K562 (cell line): Measurements from ENCODE around the gene ICAM3. TPM values are rescaled to one million over a fixed set of nuclear protein-coding genes. Genes with fewer than 3 reads are reported as not detected.

Experiments
- BRF1 ChIP-seq: IDR thresholded peaks from 3 replicates; pipeline ENCODE4 v1.6.1; 2011; ENCODE audit warnings: borderline replicate concordance, mild to moderate bottlenecking; ENCODE audit not compliant: insufficient read length; ENCODE audit errors: extremely low read depth
- CCAR2 ChIP-seq: fragments of 200-400 bp; formaldehyde crosslinking; IDR thresholded peaks from 2 replicates; pipeline ENCODE4 v1.6.1; 2017; ENCODE audit warnings: mild to moderate bottlenecking, low read depth, low read length
- CHD7 ChIP-seq: fragments of 200-600 bp; sonication (generic); IDR thresholded peaks from one replicate; pipeline ENCODE4 v1.6.1; 2012; ENCODE audit warnings: mild to moderate bottlenecking, low read depth, low read length, inconsistent platforms
- NFYB ChIP-seq: IDR thresholded peaks from 2 replicates; pipeline ENCODE4 v1.6.1; 2011; ENCODE audit warnings: mild to moderate bottlenecking, moderate library complexity; ENCODE audit not compliant: insufficient read length; ENCODE audit errors: extremely low read depth
- RB1 ChIP-seq: fragments of 450-650 bp; IDR thresholded peaks from 2 replicates; pipeline ENCODE4 v1.6.1; 2017; ENCODE audit warnings: low read depth, mild to moderate bottlenecking
- SREBF1 ChIP-seq: fragments of 150-350 bp; IDR thresholded peaks from 2 replicates; pipeline ENCODE4 v1.6.1; 2014; ENCODE audit warnings: antibody characterized with exemption, low read depth, low read length, borderline replicate concordance
- SRSF1 ChIP-seq: fragments of 200-400 bp; formaldehyde crosslinking; IDR thresholded peaks from 2 replicates; pipeline ENCODE4 v1.6.1; 2017; ENCODE audit warnings: mild to moderate bottlenecking, low read depth, low read length, moderate library complexity
- TAF7 ChIP-seq: fragments of 450-650 bp; IDR thresholded peaks from 2 replicates; pipeline ENCODE4 v1.6.1; 2016; ENCODE audit warnings: missing genetic modification characterization, missing compliant biosample characterization
- ZNF12 ChIP-seq: sonication (generic); formaldehyde crosslinking; IDR thresholded peaks from 2 replicates; pipeline ENCODE4 v1.4.0; 2020; ENCODE audit warnings: mild to moderate bottlenecking, missing genetic modification reagents
- ZNF121 ChIP-seq: sonication (generic); formaldehyde crosslinking; conservative IDR thresholded peaks from 2 replicates; pipeline ENCODE4 v1.8.0; 2022; ENCODE audit warnings: missing genetic modification reagents
- ZNF57 ChIP-seq: fragments of 450-650 bp; formaldehyde crosslinking; IDR thresholded peaks from 2 replicates; pipeline ENCODE4 v1.4.0; 2020; ENCODE audit warnings: mild to moderate bottlenecking, moderate library complexity
- polyA plus RNA-seq, 8 experiments: library from polyadenylated mRNA; depleted of rRNA in 4 of 8; stranded (reverse) in 5 of 8; unstranded in 3 of 8; fragments of >200 nt; fragmentation: Nextera tagmentation in 2 of 8; fragmentation: Illumina TruSeq in 1 of 8; extraction: Ambion mirVana in 2 of 8; extraction: Trizol in 1 of 8; gene quantifications; 2 replicates each; pipeline versions ENCODE4 v1.2.1 to v1.2.3, GENCODE V29; 2011 to 2014; ENCODE audit warnings: inconsistent platforms in 1 of 8, missing spikeins in 1 of 8
- total RNA-seq, 7 experiments: library from RNA; depleted of rRNA in 6 of 7; stranded (reverse); fragments of >200 nt in 6 of 7; fragmentation: Illumina TruSeq in 2 of 7; extraction: Trizol in 2 of 7; gene quantifications; 2 replicates each; pipeline versions ENCODE4 v1.2.1 to v1.2.3, GENCODE V29; 2011 to 2021; ENCODE audit warnings: low replicate concordance in 1 of 7
- TF ChIP-seq, protein P1 (sequence below), 2 experiments: fragments of 250-450 bp in 1 of 2; fragments of 450-650 bp in 1 of 2; sonication (Bioruptor Pico) in 1 of 2; IDR thresholded peaks; 2 replicates each; pipeline versions ENCODE4 v1.6.1 to v1.8.0; 2016 to 2021; ENCODE audit warnings: mild to moderate bottlenecking in 2 of 2, moderate library complexity in 2 of 2, missing compliant biosample characterization in 1 of 2, missing genetic modification characterization in 1 of 2

The ICAM3 gene
- total and polyA plus RNA-seq, 9 of the 15 experiments (the other 6 are each of a cell fraction or from before 2014, with no cell fraction given), result 6.5 to 39.5 (median 24.2) TPM

GRCh38 chr19:10335352-10335985, 4.0 kb downstream of the ICAM3 start (continued):
- no peak for TF ChIP-seq CHD7
- TF ChIP-seq SRSF1, result no peak
- no peak for TF ChIP-seq CCAR2
- TF ChIP-seq ZNF57, result no peak
- TF ChIP-seq RB1, result no peak
- no peak for TF ChIP-seq TAF7 (tag)
- TF ChIP-seq SREBF1, result no peak
- no peak for TF ChIP-seq NFYB
- TF ChIP-seq, protein P1, sequence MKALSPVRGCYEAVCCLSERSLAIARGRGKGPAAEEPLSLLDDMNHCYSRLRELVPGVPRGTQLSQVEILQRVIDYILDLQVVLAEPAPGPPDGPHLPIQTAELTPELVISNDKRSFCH (CRISPR knock-in tag; IDR thresholded peaks at IDR 0.05), result no peak
- TF ChIP-seq, protein P1 (tag; IDR thresholded peaks at IDR 0.05), result no peak
- TF ChIP-seq ZNF12 (CRISPR knock-in tag), result 0 out of 2 replicates have a peak, but pooled peaks have one; percentile 26
- TF ChIP-seq ZNF121, result 0 out of 2 replicates have a peak, but pooled peaks have one; percentile 15
- TF ChIP-seq BRF1, result no peak
